Measurements from ENCODE around the gene NDUFS4.

DNA sequence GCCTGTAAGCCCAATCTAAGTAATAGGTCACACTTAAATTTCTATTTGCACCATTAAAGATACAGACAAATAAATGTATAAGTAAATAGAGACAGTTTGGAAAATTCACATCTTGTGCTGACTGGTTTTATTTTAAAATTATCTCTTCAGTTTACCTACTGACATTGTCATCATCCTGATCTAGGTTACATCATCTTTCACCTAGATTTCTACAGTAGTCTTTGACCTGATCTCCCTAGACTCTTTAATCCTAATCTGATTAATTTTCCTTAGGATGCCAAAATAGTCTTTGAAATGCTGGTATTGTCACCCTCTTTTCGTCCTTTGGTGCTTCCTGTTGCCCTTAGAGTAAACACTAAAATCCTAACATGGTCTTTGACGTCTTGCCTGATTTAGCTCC is 43.9 kb downstream of the NDUFS4 start:
- TF ChIP-seq, protein P1, sequence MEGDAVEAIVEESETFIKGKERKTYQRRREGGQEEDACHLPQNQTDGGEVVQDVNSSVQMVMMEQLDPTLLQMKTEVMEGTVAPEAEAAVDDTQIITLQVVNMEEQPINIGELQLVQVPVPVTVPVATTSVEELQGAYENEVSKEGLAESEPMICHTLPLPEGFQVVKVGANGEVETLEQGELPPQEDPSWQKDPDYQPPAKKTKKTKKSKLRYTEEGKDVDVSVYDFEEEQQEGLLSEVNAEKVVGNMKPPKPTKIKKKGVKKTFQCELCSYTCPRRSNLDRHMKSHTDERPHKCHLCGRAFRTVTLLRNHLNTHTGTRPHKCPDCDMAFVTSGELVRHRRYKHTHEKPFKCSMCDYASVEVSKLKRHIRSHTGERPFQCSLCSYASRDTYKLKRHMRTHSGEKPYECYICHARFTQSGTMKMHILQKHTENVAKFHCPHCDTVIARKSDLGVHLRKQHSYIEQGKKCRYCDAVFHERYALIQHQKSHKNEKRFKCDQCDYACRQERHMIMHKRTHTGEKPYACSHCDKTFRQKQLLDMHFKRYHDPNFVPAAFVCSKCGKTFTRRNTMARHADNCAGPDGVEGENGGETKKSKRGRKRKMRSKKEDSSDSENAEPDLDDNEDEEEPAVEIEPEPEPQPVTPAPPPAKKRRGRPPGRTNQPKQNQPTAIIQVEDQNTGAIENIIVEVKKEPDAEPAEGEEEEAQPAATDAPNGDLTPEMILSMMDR (conservative IDR thresholded peaks at IDR 0.05), result no peak
- no peak for TF ChIP-seq EZH2 (IDR thresholded peaks at IDR 0.05; ENCODE audit: low read depth)

Data from PC-9 (cell line).